CD4-positive, alpha-beta T cell (primary cell): ENCODE measurements around the gene NDST3. TPM values are rescaled to one million over a fixed set of nuclear protein-coding genes. Genes with fewer than 3 reads are reported as not detected.

Experiments
- ATAC-seq: fragments of 200-7000 bp; cut with Tn5 transposase; one replicate; pipeline ENCODE4 v1.10.0; 2022; ENCODE audit warnings: mild to moderate bottlenecking; ENCODE audit not compliant: poor library complexity
- CTCF ChIA-PET: fragments of 350-600 bp; sonication (Branson Sonifier 250); formaldehyde crosslinking; loops from one replicate; lab custom pipeline; 2021; ENCODE audit warnings: antibody characterized with exemption, inconsistent platforms; lab: Charles Lee
- POLR2A ChIA-PET: fragments of 350-600 bp; sonication (Branson Sonifier 250); formaldehyde crosslinking; loops from one replicate; lab custom pipeline; 2021; ENCODE audit warnings: antibody characterized with exemption, inconsistent platforms; lab: Charles Lee
- DNase-seq, 14 experiments: peaks; one replicate each; pipeline ENCODE4 v3.0.0-alpha.2; 2013 to 2020; ENCODE audit warnings: mixed read lengths in 2 of 14
- H3K27ac ChIP-seq, 2 donors: one replicate each; pipeline versions ENCODE4 v1.5.1 to v1.7.0; 2013; ENCODE audit warnings: low read length in 2 of 2, low read depth in 1 of 2, mild to moderate bottlenecking in 1 of 2
- H3K27me3 ChIP-seq, 2 experiments: 1 replicate in 1 of 2; 2 replicates in 1 of 2; pipeline versions ENCODE4 v1.6.1 to v1.7.0; 2013; ENCODE audit warnings: low read length in 2 of 2, control low read depth in 1 of 2, mild to moderate bottlenecking in 1 of 2, moderate library complexity in 1 of 2; ENCODE audit not compliant: insufficient read depth in 2 of 2, control insufficient read depth in 1 of 2
- H3K36me3 ChIP-seq: one replicate; pipeline ENCODE4 v1.6.1; 2013; ENCODE audit warnings: low read length, control low read depth; ENCODE audit not compliant: insufficient read depth
- H3K4me1 ChIP-seq: one replicate; pipeline ENCODE4 v1.6.1; 2013; ENCODE audit warnings: low read length, control low read depth; ENCODE audit not compliant: insufficient read depth
- H3K4me3 ChIP-seq: one replicate; pipeline ENCODE4 v1.5.1; 2013; ENCODE audit warnings: mild to moderate bottlenecking, low read length, moderate library complexity
- H3K9me3 ChIP-seq, 2 experiments: 1 replicate in 1 of 2; 2 replicates in 1 of 2; pipeline versions ENCODE4 v1.6.1 to v1.7.0; 2013; ENCODE audit warnings: low read length in 2 of 2, mild to moderate bottlenecking in 2 of 2, control low read depth in 1 of 2, moderate library complexity in 1 of 2; ENCODE audit not compliant: control insufficient read depth in 1 of 2, insufficient read depth in 1 of 2
- H3K27ac Mint-ChIP-seq: one replicate; pipeline ENCODE4 v1.8.0; 2020; ENCODE audit warnings: mixed read lengths
- H3K27me3 Mint-ChIP-seq: one replicate; pipeline ENCODE4 v1.8.0; 2021; ENCODE audit warnings: mixed read lengths
- H3K36me3 Mint-ChIP-seq: one replicate; pipeline ENCODE4 v1.8.0; 2021; ENCODE audit warnings: low read depth, mixed read lengths
- H3K4me1 Mint-ChIP-seq: one replicate; pipeline ENCODE4 v1.8.0; 2021; ENCODE audit warnings: low read depth, mixed read lengths
- H3K4me3 Mint-ChIP-seq: one replicate; pipeline ENCODE4 v1.8.0; 2020; ENCODE audit warnings: mild to moderate bottlenecking, mixed read lengths
- H3K9me3 Mint-ChIP-seq: one replicate; pipeline ENCODE4 v1.8.0; 2020; ENCODE audit warnings: mixed read lengths
- CTCF ChIP-seq: fragments of 200-600 bp; IDR thresholded peaks from one replicate; pipeline ENCODE4 v1.8.0; 2022; ENCODE audit warnings: antibody characterized with exemption, mild to moderate bottlenecking
- intact Hi-C, 2 experiments: fragments of 100-400 bp; cut with DNase I in 1 of 2; cut with micrococcal nuclease in 1 of 2; formaldehyde crosslinking; loops; one replicate each; pipeline versions ENCODE4 v1.15.1 to v1.9.0; 2023 to 2025; cut with DNase I, micrococcal nuclease
- total RNA-seq, 174 experiments: library from RNA in 2 of 174; stranded (reverse) in 2 of 174; gene quantifications; one replicate each; pipeline ENCODE4 v1.2.3 and lab custom pipeline; 2021 to 2026

NDST3 gene
- total RNA-seq, 2 experiments from 2014 or later, result not detected

GRCh38 chr4:118287711-118288451, 253.6 kb downstream of the NDST3 start:
- Histone ChIP-seq H3K4me1 (no peaks in the 10 kb centered on the region), H3K4me3 (no peak overlapping the region), H3K36me3 (no peaks in the 10 kb centered on the region), H3K9me3 (no peaks in the 10 kb centered on the region), H3K27ac (no peak overlapping the region), H3K27me3 (no peaks in the 10 kb centered on the region)
- Mint-ChIP-seq H3K4me1 (peaks cover 9% of the 10 kb centered on the region), H3K9me3 (no peaks in the 10 kb centered on the region), H3K36me3 (peaks cover 16% of the 10 kb centered on the region), H3K27me3 (no peaks in the 10 kb centered on the region), H3K4me3 (no peak overlapping the region), H3K27ac (no peak overlapping the region)
- ATAC-seq (no peak), DNase-seq (no peak)
- intact Hi-C loops, result no loop called here
- no peak for TF ChIP-seq CTCF
- ChIA-PET CTCF (no interaction called here), POLR2A (no interaction called here)

- ChIA-PET POLR2A (no interaction called here), CTCF (no interaction called here)
- Histone ChIP-seq H3K9me3 (no peaks in the 10 kb centered on the region), H3K4me3 (no peak overlapping the region), H3K27ac (no peak overlapping the region), H3K27me3 (no peaks in the 10 kb centered on the region), H3K36me3 (no peaks in the 10 kb centered on the region), H3K4me1 (no peaks in the 10 kb centered on the region)
- ATAC-seq, result no peak
- DNase-seq, result no peak
- Mint-ChIP-seq H3K4me3 (no peak overlapping the region), H3K36me3 (no peaks in the 10 kb centered on the region), H3K27ac (no peak overlapping the region), H3K27me3 (no peaks in the 10 kb centered on the region), H3K4me1 (no peaks in the 10 kb centered on the region), H3K9me3 (no peaks in the 10 kb centered on the region)
- TF ChIP-seq CTCF, result no peak
- intact Hi-C loops, result no loop called here
Observed at GRCh38 chr4:118289794-118290193, 255.5 kb downstream of the NDST3 start.

- DNase-seq, result no peak
- H3K4me1 Mint-ChIP-seq, result no peaks in the 10 kb centered on the region
- ChIA-PET POLR2A (no interaction called here), CTCF (no interaction called here)
- H3K9me3 Mint-ChIP-seq, result no peaks in the 10 kb centered on the region
- no peaks in the 10 kb centered on the region for H3K27me3 ChIP-seq
- no peaks in the 10 kb centered on the region for H3K36me3 Mint-ChIP-seq
- no peak overlapping the region for H3K27ac Mint-ChIP-seq
- H3K27me3 Mint-ChIP-seq, result no peaks in the 10 kb centered on the region
- no peak overlapping the region for H3K4me3 ChIP-seq
- H3K36me3 ChIP-seq, result no peaks in the 10 kb centered on the region
- no peak overlapping the region for H3K27ac ChIP-seq
- no peak for TF ChIP-seq CTCF
- intact Hi-C loops, result no loop called here
- H3K4me3 Mint-ChIP-seq, result no peak overlapping the region
- no peak for ATAC-seq
- H3K9me3 ChIP-seq, result no peaks in the 10 kb centered on the region
- H3K4me1 ChIP-seq, result no peaks in the 10 kb centered on the region
Observed at GRCh38 chr4:118290951-118291350, 256.7 kb downstream of the NDST3 start.
